ES-I3 (cell line): ENCODE measurements around the gene FASTKD1.
A peak's percentile ranks its signal among the peaks of the same experiment; 100 is the strongest.
"Not testable (repeated sequence)": the region's sequence is repeated elsewhere in the genome, so short reads cannot be mapped to it uniquely, and the experiment has no call there.

ENCODE experiments used
- H3K36me3 ChIP-seq: 2 replicates; pipeline ENCODE4 v1.6.1; 2013; ENCODE audit warnings: mild to moderate bottlenecking, low read length, control low read depth, moderate library complexity; ENCODE audit not compliant: insufficient read depth
- H3K4me1 ChIP-seq: 2 replicates; pipeline ENCODE4 v1.6.1; 2013; ENCODE audit warnings: mild to moderate bottlenecking, control low read depth, low read length; ENCODE audit not compliant: insufficient read depth
- H3K9ac ChIP-seq: 2 replicates; pipeline ENCODE4 v1.6.1; 2013; ENCODE audit warnings: low read depth, mild to moderate bottlenecking, low read length, moderate library complexity
- H3K9me3 ChIP-seq: 2 replicates; pipeline ENCODE4 v1.6.1; 2013; ENCODE audit warnings: mild to moderate bottlenecking, low read length, moderate library complexity; ENCODE audit not compliant: control insufficient read depth, insufficient read depth

The FASTKD1 gene

GRCh38 chr2:169573160-169573973, at the start of gene FASTKD1:
FASTKD1 (minus strand) TSS chr2:169573865; CDS start chr2:169572029, 1,836 bp downstream.
- Histone ChIP-seq H3K9ac (peak within 1 kb of the TSS; percentile 93), H3K9me3 (no peaks in the 10 kb centered on the region), H3K4me1 (0 out of 2 replicates have a peak, but pooled peaks cover 3% of the 10 kb centered on the region), H3K36me3 (no peaks in the 10 kb centered on the region)

DNA sequence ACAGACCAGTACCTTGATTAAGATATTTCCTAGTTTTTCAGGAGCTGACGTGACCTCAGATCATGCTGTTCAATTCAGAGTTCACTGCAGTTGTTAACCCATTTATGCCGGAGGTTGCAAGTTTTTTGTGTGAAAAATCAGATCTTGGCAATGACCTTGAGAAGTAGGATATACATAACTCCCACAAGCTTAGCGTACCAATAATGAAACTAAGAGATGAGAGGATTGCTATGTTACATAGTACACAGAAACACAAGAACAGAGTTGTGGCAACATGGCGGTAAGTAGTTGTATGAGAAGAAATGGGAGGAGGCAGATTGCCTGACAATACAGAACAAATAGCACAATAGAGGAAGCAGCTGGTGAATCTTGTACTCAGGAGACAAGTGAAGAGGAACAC, 49.6 kb upstream of the FASTKD1 start:
- H3K36me3 ChIP-seq = no peaks in the 10 kb centered on the region
- no peaks in the 10 kb centered on the region for H3K9me3 ChIP-seq
- H3K9ac ChIP-seq = no peak overlapping the region
- no peaks in the 10 kb centered on the region for H3K4me1 ChIP-seq

GRCh38 chr2:169620509-169620908, 46.8 kb upstream of the FASTKD1 start:
- peaks cover under 1% of the 10 kb centered on the region for H3K36me3 ChIP-seq
- no peaks in the 10 kb centered on the region for H3K9me3 ChIP-seq
- H3K4me1 ChIP-seq = no peaks in the 10 kb centered on the region
- no peak overlapping the region for H3K9ac ChIP-seq

DNA sequence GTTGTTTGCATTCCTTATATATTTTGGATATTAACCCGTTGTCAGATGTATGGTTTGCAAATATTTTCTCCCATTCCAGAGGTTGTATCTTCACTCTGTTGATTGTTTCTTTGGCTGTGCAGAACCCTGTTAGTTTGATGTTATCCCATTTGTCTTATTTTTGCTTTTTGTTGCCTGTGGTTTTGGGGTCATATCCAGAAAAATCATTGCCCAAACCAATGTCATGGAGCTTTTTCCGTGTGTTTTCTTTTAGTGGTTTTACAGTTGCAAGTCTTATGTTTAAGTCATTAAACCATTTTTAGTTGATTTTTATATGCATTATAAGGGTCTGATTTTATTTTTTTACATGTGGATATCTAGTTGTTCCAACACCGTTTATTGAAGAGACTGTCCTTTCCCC, 46.3 kb upstream of the FASTKD1 start:
- Histone ChIP-seq H3K9ac (no peak overlapping the region), H3K36me3 (peaks cover 4% of the 10 kb centered on the region), H3K9me3 (no peaks in the 10 kb centered on the region), H3K4me1 (no peaks in the 10 kb centered on the region)

GRCh38 chr2:169615982-169616381, 42.3 kb upstream of the FASTKD1 start:
- peaks cover 14% of the 10 kb centered on the region for H3K36me3 ChIP-seq
- not testable (repeated sequence) for H3K9ac ChIP-seq, H3K4me1 ChIP-seq, H3K9me3 ChIP-seq

DNA sequence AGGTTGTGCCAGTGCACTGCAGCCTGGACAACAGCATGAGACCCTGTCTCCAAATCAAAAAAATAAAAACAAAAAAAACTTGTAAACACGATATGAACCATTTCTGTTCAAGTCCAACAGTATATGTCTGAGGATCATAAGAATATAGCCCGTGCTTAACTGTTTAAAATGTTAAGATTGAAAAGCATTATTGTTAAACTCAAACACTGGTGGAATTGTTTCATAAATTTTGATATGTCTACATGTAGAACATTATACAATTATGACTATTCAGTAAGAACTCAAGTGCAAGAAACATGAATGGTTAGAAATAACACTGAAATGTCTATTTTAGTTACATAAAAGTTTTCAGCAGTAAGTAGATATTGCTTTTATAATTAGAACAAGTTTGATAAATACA, 40.2 kb upstream of the FASTKD1 start:
- H3K9me3 ChIP-seq = no peaks in the 10 kb centered on the region
- H3K9ac ChIP-seq = no peak overlapping the region
- H3K4me1 ChIP-seq = no peaks in the 10 kb centered on the region
- H3K36me3 ChIP-seq = peaks cover 14% of the 10 kb centered on the region

DNA sequence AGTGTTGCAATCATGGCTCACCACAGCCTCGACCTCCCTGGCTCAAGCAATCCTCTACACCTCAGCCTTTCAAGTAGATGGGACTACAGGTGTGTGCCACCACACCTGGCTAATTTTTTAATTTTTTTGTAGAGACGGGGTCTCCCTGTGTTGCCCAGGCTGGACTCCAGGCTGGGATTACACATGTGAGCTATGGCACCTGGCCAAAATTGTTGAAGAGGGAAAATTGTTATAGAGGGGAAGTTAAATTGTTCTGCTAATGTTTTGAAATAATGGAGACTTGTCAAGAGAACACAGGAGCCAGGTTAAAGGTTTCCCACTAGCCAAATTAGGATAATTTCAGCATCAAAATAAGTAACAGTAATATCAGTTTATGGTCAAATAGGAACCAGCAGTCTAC, 35.6 kb upstream of the FASTKD1 start:
- Histone ChIP-seq H3K36me3 (peaks cover 11% of the 10 kb centered on the region), H3K4me1 (no peaks in the 10 kb centered on the region), H3K9ac (no peak overlapping the region), H3K9me3 (no peaks in the 10 kb centered on the region)

GRCh38 chr2:169599568-169599967, 25.9 kb upstream of the FASTKD1 start:
- Histone ChIP-seq H3K36me3 (no peaks in the 10 kb centered on the region), H3K9me3 (no peaks in the 10 kb centered on the region), H3K4me1 (no peaks in the 10 kb centered on the region), H3K9ac (no peak overlapping the region)

DNA sequence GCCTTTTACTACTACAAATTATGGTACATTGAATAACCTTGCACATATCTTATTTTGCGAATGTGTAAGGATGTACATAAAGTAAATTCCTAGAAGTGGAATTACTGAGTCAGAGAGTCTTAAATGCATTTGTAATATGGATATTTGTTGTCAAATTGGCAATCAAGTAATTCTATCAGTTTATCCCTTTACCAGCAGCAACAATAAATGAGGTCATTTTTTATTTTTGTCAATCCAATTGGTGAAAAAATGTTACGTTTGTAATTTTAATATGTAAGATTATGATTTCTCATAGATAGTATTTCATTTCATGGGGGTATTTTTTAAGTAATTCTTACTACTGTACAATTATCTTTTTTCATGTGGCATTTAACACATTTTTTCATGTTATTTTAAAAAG, 25.3 kb upstream of the FASTKD1 start:
- Histone ChIP-seq H3K36me3 (no peaks in the 10 kb centered on the region), H3K9ac (no peak overlapping the region), H3K4me1 (no peaks in the 10 kb centered on the region), H3K9me3 (no peaks in the 10 kb centered on the region)

- H3K36me3 ChIP-seq, H3K9ac ChIP-seq, H3K9me3 ChIP-seq, H3K4me1 ChIP-seq: not testable (repeated sequence)
These were observed 22.9 kb upstream of the FASTKD1 start for GRCh38 chr2:169596546-169596945.

GRCh38 chr2:169590804-169591203, 17.1 kb upstream of the FASTKD1 start:
- H3K9ac ChIP-seq = no peak overlapping the region
- H3K9me3 ChIP-seq = no peaks in the 10 kb centered on the region
- peaks cover 4% of the 10 kb centered on the region for H3K4me1 ChIP-seq
- H3K36me3 ChIP-seq = no peaks in the 10 kb centered on the region

DNA sequence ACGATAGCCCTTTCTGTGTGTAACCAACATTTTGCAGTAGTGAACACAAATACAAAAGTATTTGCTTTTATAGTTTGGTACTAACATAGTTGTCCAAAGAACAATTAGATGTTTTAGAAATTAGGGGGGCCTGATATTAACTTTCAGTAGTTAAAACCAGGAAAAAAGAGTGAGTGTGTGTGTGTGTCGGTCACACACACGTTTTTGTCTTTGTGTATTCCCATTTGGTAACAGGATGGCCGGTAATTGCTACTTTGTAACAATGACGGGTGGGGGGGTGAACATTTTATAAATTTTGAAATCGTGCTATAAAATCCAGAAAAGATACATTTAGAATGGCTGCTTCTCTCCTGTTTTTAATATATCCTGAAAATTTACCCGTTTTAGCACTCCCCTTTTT, 12.0 kb upstream of the FASTKD1 start:
- Histone ChIP-seq H3K9me3 (no peaks in the 10 kb centered on the region; the same call in 1 of the 2 replicates), H3K36me3 (no peaks in the 10 kb centered on the region), H3K9ac (peak overlapping the region; percentile 100), H3K4me1 (peaks cover 4% of the 10 kb centered on the region)

GRCh38 chr2:169584005-169584877, 10.6 kb upstream of the FASTKD1 start, which contains the start of gene PPIG:
PPIG (plus strand) TSS chr2:169584351; CDS start chr2:169604042, 19,691 bp downstream.
- no peaks in the 10 kb centered on the region; the same call in 1 of the 2 replicates for H3K9me3 ChIP-seq
- H3K4me1 ChIP-seq = peaks cover 4% of the 10 kb centered on the region; the same call in 1 of the 2 replicates
- no peaks in the 10 kb centered on the region for H3K36me3 ChIP-seq
- peak within 1 kb of the TSS; percentile 100 for H3K9ac ChIP-seq

DNA sequence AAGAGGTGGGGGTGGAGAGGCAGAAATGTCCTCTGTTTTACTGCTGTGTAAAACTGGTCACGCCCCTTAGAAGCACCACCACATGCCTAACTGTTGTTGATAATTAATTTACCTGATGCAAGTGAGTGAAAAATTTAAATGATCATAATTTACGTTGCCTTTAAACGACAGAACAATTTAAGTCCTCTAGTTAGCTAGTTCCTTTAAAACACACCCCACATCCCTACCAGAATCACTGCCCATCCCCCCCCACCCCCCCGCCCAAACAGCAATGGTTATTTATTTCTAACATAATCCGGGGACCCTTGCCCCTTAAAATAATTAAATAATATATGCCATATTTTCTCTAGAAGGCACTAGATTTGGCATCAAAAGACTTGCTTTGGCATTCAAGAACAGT, 9.9 kb upstream of the FASTKD1 start:
- Histone ChIP-seq H3K9me3 (no peaks in the 10 kb centered on the region; the same call in 1 of the 2 replicates), H3K4me1 (peaks cover 4% of the 10 kb centered on the region; the same call in 1 of the 2 replicates), H3K9ac (no peak overlapping the region), H3K36me3 (no peaks in the 10 kb centered on the region)
